A549 treated with dexamethasone at 1 μM for 4 hours (cell line): Measurements from ENCODE around the gene MED26. TPM values are rescaled to one million over a fixed set of nuclear protein-coding genes. Genes with fewer than 3 reads are reported as not detected.

ENCODE experiments used
- total RNA-seq: library from RNA; stranded (reverse); fragments of 200-300 nt; extraction: Qiagen RNA extraction; gene quantifications from 5 replicates; pipeline ENCODE4 v1.2.3, GENCODE V29; 2022

The MED26 gene, protein sequence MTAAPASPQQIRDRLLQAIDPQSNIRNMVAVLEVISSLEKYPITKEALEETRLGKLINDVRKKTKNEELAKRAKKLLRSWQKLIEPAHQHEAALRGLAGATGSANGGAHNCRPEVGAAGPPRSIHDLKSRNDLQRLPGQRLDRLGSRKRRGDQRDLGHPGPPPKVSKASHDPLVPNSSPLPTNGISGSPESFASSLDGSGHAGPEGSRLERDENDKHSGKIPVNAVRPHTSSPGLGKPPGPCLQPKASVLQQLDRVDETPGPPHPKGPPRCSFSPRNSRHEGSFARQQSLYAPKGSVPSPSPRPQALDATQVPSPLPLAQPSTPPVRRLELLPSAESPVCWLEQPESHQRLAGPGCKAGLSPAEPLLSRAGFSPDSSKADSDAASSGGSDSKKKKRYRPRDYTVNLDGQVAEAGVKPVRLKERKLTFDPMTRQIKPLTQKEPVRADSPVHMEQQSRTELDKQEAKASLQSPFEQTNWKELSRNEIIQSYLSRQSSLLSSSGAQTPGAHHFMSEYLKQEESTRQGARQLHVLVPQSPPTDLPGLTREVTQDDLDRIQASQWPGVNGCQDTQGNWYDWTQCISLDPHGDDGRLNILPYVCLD
- total RNA-seq, result 3.9 to 6.3 TPM (median 5.9 TPM) in 5 replicates

DNA sequence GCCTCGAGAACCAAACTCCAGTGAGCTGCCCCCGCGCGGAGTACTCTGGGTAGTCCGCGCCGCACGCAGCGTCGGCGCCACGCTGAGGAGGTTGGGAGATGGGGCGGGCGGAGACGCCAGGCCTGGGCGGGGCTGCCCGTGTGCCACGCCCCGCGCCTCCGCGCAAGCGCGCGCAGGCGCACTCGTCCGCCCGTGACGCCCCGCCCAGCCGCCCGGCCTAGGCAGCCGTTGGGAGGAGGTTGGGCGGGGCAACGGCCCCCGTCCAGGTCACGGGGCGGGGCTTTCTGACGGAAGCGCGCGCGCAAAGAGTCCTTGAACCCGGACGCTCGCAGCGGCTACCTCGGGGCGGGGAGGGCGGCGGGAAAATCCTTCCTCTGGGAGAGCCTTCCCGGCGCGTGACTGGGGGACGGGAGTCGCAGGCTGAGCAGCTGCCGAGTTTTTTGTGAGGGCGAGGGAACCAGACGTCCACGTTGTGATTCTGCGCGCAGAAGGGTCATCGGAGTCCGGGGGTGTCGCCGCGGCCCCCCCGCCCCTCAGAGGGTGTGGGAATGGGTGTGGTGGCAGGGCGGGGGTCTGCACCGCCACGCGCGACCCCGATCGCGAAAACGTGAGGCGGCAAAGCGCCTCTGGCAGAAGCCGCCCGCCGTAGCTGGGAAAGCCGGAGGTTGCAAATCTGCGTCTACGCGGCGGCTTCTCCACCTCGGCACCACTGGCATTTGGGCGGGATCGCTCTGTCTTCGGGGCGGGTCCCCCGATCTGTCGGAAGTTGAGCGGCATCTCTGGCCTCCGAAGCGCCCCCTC is at the start of gene MED26:
Gene MED26 (minus strand): TSS at position 22 of the 801 bp plus-strand sequence. CDS start 261 bp downstream, outside the sequence.

DNA sequence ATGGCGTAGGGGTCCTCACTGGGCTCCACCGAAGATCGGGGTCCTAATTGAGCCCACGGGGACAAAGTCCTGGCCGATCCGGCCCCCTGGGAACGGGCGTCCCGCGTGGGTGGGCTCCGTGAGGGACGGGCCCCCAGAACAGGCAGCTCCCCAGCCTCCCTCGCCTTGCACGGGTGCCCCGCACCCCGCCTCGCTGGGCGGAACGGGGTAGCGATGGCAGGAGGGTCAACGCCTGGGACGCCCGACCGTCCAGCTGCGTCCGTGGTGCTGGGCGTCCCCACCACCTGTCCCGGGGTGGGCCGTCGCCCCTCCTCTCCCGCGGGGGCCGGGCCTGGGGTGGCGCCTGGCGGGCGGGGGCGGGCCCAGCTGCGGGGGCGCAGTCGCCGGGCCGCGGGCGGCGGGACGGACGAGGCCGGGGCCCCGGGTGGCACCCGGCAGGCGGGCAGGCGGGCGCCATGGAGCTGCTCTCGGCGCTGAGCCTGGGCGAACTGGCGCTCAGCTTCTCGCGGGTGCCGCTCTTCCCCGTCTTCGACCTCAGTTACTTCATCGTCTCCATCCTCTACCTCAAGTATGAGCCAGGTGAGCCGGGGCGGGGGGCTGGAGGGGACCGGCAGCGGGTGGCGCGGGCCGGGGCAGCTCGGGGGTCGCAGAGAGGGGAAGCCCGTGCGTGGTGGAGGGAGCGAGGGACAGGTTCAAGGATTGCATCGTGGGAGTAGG is 32.9 kb upstream of the MED26 start, which contains the start of gene TMEM38A:
Gene TMEM38A (plus strand): TSS at position 377 of the 717 bp plus-strand sequence. CDS start 79 bp downstream, at position 456.

DNA sequence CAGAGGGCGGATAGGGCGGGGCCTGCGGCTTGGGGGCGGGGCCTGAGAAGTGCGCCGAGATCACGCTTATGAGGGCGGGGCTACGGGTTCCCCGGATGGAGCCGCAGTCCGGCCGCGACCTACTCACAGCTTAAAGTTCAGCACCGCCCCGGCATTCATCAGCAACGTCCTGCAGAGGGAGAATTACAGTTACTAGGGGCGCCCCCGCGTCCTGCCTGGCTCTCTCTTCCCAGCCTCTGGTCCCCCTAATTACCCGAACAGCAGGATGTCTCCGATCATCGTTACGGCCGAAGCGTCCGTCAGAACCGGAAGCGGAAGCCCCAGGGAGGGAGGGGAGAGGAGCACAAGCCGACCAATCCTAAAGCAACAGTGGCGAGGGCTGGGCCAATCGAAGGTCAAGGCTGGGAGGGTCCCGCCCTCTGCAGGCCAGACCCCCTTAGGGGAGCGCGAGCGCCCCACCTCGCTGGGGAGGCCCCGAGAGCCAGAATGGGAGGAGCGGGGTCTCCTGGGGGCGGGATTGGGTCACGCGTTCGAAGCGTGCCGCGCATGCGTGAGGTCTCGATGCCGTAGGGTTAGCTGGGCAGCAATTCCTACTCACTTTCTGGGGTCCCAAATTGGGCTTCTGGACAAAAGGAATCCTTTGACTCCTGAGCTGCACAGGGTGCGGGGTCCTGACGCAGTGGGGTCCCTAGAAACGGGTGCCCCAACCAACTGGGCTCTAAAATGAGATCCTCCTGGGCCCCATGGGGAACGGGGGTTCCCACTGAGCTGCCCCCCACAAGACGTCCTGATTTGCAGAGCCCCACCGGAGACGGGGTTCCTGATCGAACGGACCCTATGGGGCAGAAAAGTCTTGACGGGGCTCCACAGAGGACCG is 32.1 kb upstream of the MED26 start, which contains the start of gene SMIM7:
Gene SMIM7 (minus strand): TSS at position 313 of the 877 bp plus-strand sequence. CDS start 34 bp downstream, at position 279.

GRCh38 chr19:16572332-16573211 is 55.4 kb downstream of the MED26 start, which contains the start of gene SLC35E1:
Gene SLC35E1, minus strand, starts transcription at chr19:16572415. Its CDS starts 51 bp downstream, at chr19:16572364.

DNA sequence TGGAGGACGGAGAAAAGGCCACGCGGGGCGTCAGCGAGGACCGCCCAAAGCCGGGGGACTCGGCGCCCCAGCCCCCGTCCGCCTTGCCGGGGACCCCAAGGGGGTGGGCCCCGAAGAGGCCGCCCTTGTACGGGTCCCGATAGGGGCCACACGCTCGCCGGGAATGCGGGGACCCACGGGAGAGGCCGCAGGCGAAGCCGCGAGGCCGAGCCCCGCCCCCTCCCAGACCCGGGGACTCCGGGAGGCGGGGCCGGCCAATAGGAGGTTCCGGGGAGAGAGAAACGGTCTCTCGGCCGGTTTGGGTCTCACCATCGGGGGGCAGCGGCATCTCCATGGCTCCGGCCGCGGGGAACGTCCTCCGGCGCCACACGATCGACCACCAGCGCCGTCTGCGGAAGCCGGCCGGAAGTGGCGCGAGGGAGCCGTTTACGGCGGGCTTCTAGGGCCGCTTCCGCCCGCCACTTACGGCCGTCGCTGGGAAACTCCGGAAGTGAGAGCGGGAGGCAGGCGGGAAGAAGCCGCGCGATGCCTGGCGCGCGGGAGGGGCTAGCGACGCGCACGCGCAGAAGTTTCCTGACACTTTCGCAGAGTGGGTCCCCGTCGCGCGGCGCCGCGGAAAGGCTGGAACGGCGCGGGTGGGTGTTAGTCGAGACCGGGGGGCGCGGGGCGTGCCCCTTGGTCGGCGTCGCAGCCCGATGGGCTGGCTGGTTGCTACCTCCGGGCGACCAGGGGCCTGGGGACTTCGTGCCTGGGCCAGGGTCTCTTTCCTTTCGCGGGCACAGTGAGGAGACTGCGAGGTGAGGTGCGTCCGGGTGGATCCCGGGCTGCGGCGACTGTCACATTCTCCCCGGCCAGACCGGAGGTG is 85.7 kb downstream of the MED26 start, which contains the start of gene CHERP:
Gene CHERP (minus strand): TSS at position 393 of the 865 bp plus-strand sequence. CDS start 59 bp downstream, at position 334.

Other genes starting within 250 kb of the MED26 start
- 14.2 to 19.0 TPM (median 17.8 TPM) in 5 replicates for gene EPS15L1, start 156.2 kb downstream of the MED26 start, total RNA-seq
- 0.12 TPM in 1 of 5 replicates, not detected in the others for gene CALR3, start 132.0 kb downstream of the MED26 start, total RNA-seq
- 1.7 to 3.1 TPM (median 2.5 TPM) in 5 replicates for gene C19orf44, start 131.8 kb downstream of the MED26 start, total RNA-seq
- 25.0 to 35.2 TPM (median 33.1 TPM) in 5 replicates for gene CHERP, start 85.8 kb downstream of the MED26 start, total RNA-seq
- 14.6 to 23.8 TPM (median 21.9 TPM) in 5 replicates for gene SLC35E1, start 55.8 kb downstream of the MED26 start, total RNA-seq
- 61.8 to 80.6 TPM (median 63.7 TPM) in 5 replicates for gene SMIM7, start 31.9 kb upstream of the MED26 start, total RNA-seq
- gene TMEM38A, start 32.9 kb upstream of the MED26 start, total RNA-seq, result 0.87 to 1.4 TPM (median 1.0 TPM) in 5 replicates
- gene NWD1, start 91.6 kb upstream of the MED26 start, total RNA-seq, result 0.01 TPM in 1 of 5 replicates, not detected in the others
- gene SIN3B, start 201.2 kb upstream of the MED26 start, total RNA-seq, result 13.5 to 22.5 TPM (median 19.8 TPM) in 5 replicates